GM15510 (cell line): Measurements from ENCODE around the gene EVI5.

Experiments
- POLR2A ChIP-seq: IDR thresholded peaks from 3 replicates; pipeline ENCODE4 v1.6.1; 2011; ENCODE audit warnings: borderline replicate concordance; ENCODE audit not compliant: insufficient read length; ENCODE audit errors: extremely low read depth

The EVI5 gene

DNA sequence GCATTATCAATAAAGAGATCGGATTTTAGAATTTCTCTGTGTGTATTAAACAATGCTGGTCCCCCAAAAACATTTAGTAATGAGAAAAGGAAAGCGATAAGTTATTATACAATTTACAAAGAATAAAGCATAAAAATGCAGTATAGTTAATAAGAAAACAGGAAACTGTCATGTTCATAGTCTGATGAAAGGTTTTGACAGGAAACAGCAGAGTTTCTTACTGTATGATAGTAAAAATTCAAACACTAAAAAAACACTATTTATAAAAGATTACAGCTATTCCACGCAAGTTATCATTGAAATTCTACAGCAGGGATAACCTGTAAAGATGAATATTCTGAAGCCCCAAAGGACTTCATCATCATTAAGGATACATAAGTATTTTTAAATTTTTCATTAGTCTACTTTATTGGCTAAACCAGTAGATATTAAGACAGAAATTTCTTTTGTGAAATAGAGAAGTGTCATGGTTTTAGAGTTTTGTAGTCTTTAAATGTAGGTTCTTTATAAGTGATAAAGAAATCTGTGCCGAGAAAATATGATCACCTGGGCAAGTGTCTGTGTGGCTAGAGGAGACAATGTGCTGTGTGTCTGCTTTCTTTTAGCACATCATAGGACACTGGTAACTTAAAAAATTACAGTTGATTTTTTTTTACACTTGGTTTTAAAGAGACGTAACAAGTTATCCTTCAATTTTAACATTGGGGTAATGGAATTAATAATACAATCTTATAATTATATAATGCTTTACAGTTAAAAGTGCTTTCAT is 248.5 kb downstream of the EVI5 start:
- TF ChIP-seq POLR2A: no peak

GRCh38 chr1:92527670-92528069 is 257.2 kb downstream of the EVI5 start:
- TF ChIP-seq POLR2A: no peak

DNA sequence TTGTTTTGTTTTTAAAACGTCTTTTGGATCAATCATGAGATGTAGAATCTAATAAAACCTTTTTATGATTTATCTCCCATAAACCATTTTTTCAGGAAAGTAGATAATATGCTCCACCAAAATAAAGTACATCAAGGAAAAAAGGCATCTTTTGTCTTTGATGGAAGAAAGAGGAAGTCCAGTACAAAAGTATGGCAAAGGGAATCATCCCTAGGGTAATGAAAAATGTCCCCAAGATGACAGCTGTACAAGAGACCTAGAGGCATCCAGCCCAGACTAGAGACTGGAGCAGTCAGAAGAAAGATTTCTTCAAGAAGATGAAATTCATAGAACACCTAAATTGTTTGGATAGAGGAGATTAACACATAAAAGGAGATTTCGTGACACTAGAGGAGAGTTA is 265.9 kb downstream of the EVI5 start:
- no peak for TF ChIP-seq POLR2A

GRCh38 chr1:92516574-92516973 is 268.3 kb downstream of the EVI5 start:
- no peak for TF ChIP-seq POLR2A

GRCh38 chr1:92515796-92516201 is 269.1 kb downstream of the EVI5 start:
- TF ChIP-seq POLR2A: no peak

- TF ChIP-seq POLR2A: no peak
These were observed 273.4 kb downstream of the EVI5 start for GRCh38 chr1:92511541-92511940.

GRCh38 chr1:92509619-92510018 is 275.3 kb downstream of the EVI5 start:
- TF ChIP-seq POLR2A: no peak

DNA sequence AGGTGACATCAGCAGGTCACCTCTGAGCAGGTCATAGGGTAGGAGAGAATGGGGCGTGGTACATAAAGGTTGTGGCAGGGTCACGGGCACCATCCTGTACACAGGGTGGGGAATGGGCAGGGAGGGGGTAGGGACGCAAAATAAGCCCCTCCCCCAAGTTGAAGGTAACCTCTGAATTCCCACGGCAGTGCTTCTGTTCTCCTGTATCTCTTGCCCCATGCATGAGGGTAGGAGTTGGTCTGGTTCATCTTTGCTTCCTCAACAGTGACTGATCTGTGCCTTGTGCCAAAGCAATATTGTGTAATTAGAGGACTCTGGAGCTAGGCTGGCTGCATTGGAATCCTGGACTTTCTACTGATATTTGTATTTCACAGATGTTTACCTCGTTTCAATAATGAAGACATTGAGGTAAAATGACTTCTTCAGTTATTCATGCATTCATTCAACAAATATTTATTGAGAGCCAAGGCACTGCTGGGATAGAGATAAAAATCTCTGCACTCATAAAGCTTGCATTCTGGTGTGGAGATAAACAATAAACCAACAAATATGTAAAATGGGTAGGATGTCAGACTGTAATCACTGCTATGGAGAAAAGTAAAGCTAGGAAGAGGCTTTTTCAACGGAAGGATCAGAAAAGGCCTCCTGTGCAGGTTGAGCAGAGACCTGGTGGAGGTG is 279.8 kb downstream of the EVI5 start:
- no peak for TF ChIP-seq POLR2A

DNA sequence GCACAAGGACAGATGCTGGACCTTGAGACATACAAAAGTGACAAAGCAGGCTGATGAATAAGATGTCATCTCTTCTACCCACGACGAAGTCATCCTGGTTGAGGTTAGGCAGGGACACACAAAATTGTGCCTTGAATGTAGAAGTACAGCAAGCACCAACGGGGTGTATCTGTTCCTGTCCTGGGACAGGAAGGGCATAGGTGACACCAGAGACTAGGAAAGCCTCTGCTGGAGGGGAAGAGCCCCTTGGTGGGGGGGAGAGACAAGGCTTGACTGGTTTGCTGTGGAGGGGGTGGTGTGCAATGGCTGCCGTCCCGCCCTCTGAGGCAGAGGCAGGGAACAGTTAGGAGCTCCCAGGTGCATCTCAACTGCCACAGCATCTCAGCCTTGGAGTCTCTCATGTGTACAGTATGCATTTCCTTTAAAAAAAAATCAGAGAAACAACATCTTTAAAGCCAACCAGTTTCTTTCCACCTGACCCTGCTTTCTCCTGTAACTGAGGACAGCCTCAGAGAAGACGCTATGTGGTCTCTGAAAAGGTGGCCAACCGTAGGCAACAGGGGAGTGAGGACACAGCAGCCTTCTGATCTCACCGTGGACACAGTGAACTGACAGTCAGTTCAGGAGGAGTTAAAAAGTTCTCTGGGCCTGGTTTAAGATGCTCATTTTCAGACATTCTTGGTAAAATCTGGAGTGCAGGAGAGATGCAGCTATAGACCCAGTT is 280.5 kb downstream of the EVI5 start:
- no peak for TF ChIP-seq POLR2A

DNA sequence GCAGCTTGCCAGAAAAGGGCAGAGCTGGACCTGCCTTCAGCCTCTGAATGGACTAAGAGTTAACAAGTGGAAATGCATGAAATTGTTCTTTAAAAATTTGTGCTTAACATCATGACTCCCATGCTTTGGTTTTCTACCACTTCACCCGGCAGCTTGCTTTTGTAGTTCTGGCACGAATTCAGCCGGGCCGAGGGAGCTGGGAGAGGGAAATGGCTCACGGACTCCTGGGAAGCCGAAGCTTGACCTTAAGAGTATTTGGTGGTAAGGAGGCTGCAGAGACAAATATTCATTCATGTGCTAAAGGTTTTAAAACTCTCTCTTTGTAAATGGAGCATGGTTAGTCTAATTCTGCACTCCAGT is 281.0 kb downstream of the EVI5 start:
- no peak for TF ChIP-seq POLR2A

DNA sequence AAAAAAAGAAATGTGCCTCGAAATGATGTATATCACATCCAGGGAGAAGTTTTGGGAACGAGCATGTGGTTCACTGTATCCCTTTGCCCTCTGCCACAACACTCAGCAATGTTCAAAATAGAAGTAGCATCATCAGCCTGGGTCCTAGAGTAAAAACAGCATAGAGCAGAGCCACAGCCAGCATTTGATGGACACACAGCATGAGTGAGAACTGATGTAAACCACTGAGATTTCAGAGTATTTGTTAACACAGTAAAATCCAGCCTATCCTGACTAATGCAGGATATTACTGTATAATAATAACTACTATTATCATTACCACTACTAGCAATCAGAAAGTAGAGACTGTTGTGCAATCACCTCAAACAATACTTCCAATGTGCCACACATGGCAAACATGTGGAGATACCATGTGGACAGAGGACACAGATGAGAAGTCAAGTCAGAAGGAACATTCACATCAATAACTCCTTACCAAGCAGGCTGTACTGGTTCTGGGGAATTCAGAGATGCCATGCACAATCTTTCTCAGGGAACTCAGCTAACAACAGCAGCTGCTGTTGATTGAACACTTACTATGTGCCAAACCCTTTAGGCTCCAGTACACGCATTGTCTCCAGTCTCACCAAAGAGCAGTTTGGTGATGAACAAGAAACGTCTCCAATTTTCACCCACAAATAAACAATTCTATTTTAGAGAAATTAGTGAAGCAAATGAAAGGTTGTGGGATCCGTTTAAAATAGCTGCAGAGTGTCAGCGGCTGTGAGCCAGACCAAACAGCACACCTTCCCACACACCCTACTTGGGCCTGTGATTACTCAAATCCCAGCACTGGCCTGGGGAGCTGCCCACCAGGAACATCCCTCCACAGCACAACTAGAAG is 281.6 kb downstream of the EVI5 start:
- no peak for TF ChIP-seq POLR2A

DNA sequence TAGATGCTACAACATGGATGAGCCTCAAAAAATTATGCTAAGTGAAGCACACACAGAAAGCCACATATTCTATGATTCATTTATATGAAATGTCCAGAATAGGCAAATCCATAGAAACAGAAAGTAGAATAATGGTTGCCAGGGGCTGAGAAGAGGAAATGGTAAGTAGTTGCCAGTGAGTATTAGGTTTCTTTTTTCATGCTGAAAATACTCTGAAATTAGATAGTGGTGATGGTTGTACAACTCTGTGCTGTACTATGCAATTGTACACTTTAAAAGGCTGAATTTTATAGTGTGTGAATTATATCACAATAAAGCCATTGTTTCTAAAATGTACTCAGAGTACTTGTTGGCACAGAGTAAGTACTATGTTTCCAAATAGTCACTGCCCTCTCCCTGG is 282.7 kb downstream of the EVI5 start:
- TF ChIP-seq POLR2A: no peak

DNA sequence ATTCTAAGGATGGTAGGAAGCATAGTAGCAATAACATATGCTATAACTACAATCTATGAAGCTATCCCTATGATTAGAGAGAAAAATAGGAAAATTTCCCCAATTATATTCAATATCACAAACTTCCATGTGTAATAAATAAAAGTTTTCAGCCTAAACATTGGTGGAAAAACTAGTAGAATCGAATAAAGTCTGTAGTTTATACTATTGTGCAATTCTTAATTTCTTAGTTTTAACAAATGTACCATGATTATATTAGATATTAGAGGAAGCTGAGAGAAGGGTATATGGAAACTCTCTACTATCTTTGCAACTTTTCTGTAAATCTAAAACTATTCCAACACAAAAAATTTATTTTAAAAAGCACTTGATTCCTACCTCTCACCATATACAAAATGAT is 284.4 kb downstream of the EVI5 start:
- no peak for TF ChIP-seq POLR2A

GRCh38 chr1:92495392-92496063 is 289.4 kb downstream of the EVI5 start:
- TF ChIP-seq POLR2A: no peak
